GM23338 (cell line): ENCODE results near the gene FHAD1. TPM values are rescaled to one million over a fixed set of nuclear protein-coding genes. Genes with fewer than 3 reads are reported as not detected.

Experiments
- ATAC-seq: fragments of 200-7000 bp; cut with Tn5 transposase; 3 replicates; pipeline ENCODE4 v1.9.1; 2020
- DNase-seq: peaks from one replicate; pipeline ENCODE4 v3.0.0-alpha.2; 2015; ENCODE audit warnings: low spot score
- H2AFZ ChIP-seq: fragments of 200-600 bp; sonication (generic); 2 replicates; pipeline ENCODE4 v1.8.0; 2016; ENCODE audit warnings: antibody characterized with exemption, mild to moderate bottlenecking, moderate library complexity
- H3F3A ChIP-seq: fragments of 200-600 bp; sonication (generic); replicated peaks from 2 replicates; pipeline ENCODE4 v1.8.0; 2017; ENCODE audit warnings: antibody characterized with exemption, mixed run types, low read depth
- H3K27ac ChIP-seq: fragments of 200-600 bp; sonication (generic); 2 replicates; pipeline ENCODE4 v1.6.1; 2016; ENCODE audit warnings: low read depth
- H3K27me3 ChIP-seq: fragments of 200-600 bp; sonication (generic); 2 replicates; pipeline ENCODE4 v1.8.0; 2016; ENCODE audit warnings: mild to moderate bottlenecking, mixed run types, moderate library complexity; ENCODE audit not compliant: insufficient read depth
- H3K36me3 ChIP-seq: fragments of 200-600 bp; sonication (generic); 2 replicates; pipeline ENCODE4 v1.8.0; 2016; ENCODE audit warnings: mild to moderate bottlenecking; ENCODE audit not compliant: insufficient read depth
- H3K4me1 ChIP-seq: fragments of 200-600 bp; sonication (generic); 2 replicates; pipeline ENCODE4 v1.8.0; 2016; ENCODE audit warnings: mild to moderate bottlenecking, moderate library complexity; ENCODE audit not compliant: insufficient read depth
- H3K4me2 ChIP-seq: fragments of 200-600 bp; sonication (generic); 2 replicates; pipeline ENCODE4 v1.7.1; 2017; ENCODE audit warnings: mixed run types
- H3K4me3 ChIP-seq: fragments of 200-600 bp; sonication (generic); 2 replicates; pipeline ENCODE4 v1.6.1; 2016; ENCODE audit warnings: mixed run types
- H3K79me2 ChIP-seq: fragments of 200-600 bp; sonication (generic); replicated peaks from 2 replicates; pipeline ENCODE4 v1.8.0; 2017; ENCODE audit warnings: mild to moderate bottlenecking; ENCODE audit not compliant: insufficient read depth
- H3K9me2 ChIP-seq: fragments of 200-600 bp; sonication (generic); 2 replicates; pipeline ENCODE4 v1.8.0; 2017; ENCODE audit not compliant: insufficient read depth
- H4K20me1 ChIP-seq: fragments of 200-600 bp; sonication (generic); replicated peaks from 2 replicates; pipeline ENCODE4 v1.8.0; 2017; ENCODE audit warnings: mild to moderate bottlenecking; ENCODE audit not compliant: insufficient read depth
- H3K27ac Mint-ChIP-seq: 2 replicates; pipeline ENCODE4 v1.8.0; 2020; ENCODE audit warnings: inconsistent platforms, mild to moderate bottlenecking, moderate library complexity, mixed read lengths
- H3K27me3 Mint-ChIP-seq: 3 replicates; pipeline ENCODE4 v1.8.0; 2022; ENCODE audit warnings: low read depth, mild to moderate bottlenecking, moderate library complexity, mixed read lengths, inconsistent platforms; ENCODE audit not compliant: insufficient read depth, poor library complexity
- H3K36me3 Mint-ChIP-seq: 3 replicates; pipeline ENCODE4 v1.8.0; 2021; ENCODE audit warnings: low read depth, mild to moderate bottlenecking, inconsistent platforms, moderate library complexity, mixed read lengths
- H3K4me1 Mint-ChIP-seq: 3 replicates; pipeline ENCODE4 v1.8.0; 2020; ENCODE audit warnings: mild to moderate bottlenecking, inconsistent platforms, mixed read lengths
- H3K4me3 Mint-ChIP-seq: 3 replicates; pipeline ENCODE4 v1.8.0; 2021; ENCODE audit warnings: moderate library complexity, mild to moderate bottlenecking, inconsistent platforms, mixed read lengths
- H3K9me3 Mint-ChIP-seq: 3 replicates; pipeline ENCODE4 v1.8.0; 2020; ENCODE audit warnings: moderate library complexity, mild to moderate bottlenecking, inconsistent platforms, mixed read lengths
- POLR2AphosphoS5 ChIP-seq: IDR thresholded peaks from 2 replicates; pipeline ENCODE4 v1.6.1; 2016; ENCODE audit warnings: antibody characterized with exemption, low read depth
- polyA plus RNA-seq: library from polyadenylated mRNA; unstranded; fragments of >200 nt; fragmentation: Nextera tagmentation; extraction: Ambion mirVana; gene quantifications from 2 replicates; pipeline ENCODE4 v1.2.1, GENCODE V29; 2016
- total RNA-seq: library from RNA; depleted of rRNA; stranded (reverse); fragments of >200 nt; shearing (Covaris generic); gene quantifications from 2 replicates; pipeline ENCODE4 v1.2.3, GENCODE V29; 2014
- TF ChIP-seq, protein P1 (sequence below): IDR thresholded peaks from one replicate; pipeline ENCODE4 v1.6.1; 2018; ENCODE audit warnings: antibody characterized with exemption; ENCODE audit not compliant: unreplicated experiment
- TF ChIP-seq, protein P2 (sequence below): fragments of 250-450 bp; sonication (Bioruptor Pico); IDR thresholded peaks from 2 replicates; pipeline ENCODE4 v1.5.0; 2020; ENCODE audit warnings: mild to moderate bottlenecking, moderate library complexity

Gene FHAD1
- total and polyA plus RNA-seq, 2 experiments from 2014 or later, result 1.8 to 3.3 TPM

DNA sequence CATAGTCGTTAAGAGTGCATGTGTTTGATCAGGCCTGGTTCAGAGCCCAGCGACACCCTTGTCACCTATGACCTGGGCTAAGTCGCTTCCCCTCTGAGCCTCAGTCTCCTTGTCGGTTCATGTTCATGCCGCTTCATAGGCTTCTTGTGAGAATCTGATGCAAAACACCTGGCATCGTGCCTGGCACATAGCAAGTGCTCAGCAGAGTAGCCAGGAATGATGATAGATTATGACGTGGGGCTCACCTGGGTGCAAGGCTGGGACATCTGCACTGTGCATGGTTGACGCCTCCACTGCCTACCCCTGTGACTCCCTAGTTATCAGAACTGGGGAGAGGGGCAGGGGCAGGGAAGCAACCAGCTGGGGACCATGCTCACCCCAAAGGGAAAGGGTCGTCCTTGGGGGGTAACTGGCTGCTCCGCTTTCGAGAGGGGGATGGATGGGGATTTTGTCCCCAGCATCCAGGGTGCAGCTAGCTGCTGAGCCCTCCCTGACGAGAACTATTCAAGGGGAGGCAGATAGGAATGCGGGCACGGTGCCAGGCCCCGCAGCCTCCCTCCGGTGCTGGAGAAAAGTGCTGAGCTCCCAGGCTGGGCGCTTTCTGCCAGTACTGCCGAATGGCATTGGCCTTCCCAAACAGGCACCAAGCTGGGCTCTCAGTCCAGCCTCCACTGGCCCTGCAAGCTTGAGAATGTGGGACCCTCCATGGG is 171.9 kb downstream of the FHAD1 start:
- Histone ChIP-seq H2AFZ (no peak overlapping the region), H3F3A (no peaks in the 10 kb centered on the region), H3K9me2 (no peaks in the 10 kb centered on the region), H3K4me3 (no peak overlapping the region), H3K79me2 (no peaks in the 10 kb centered on the region), H3K27me3 (no peaks in the 10 kb centered on the region), H3K4me2 (no peak overlapping the region), H4K20me1 (no peaks in the 10 kb centered on the region; the same call in 1 of the 2 replicates), H3K4me1 (no peaks in the 10 kb centered on the region), H3K36me3 (no peaks in the 10 kb centered on the region), H3K27ac (no peak overlapping the region)
- Mint-ChIP-seq H3K4me3 (no peak overlapping the region), H3K27ac (no peak overlapping the region), H3K4me1 (peaks cover 6% of the 10 kb centered on the region), H3K27me3 (peaks cover 7% of the 10 kb centered on the region), H3K36me3 (peaks cover 5% of the 10 kb centered on the region; the same call in 2 of the 3 replicates), H3K9me3 (peaks cover 8% of the 10 kb centered on the region; the same call in 2 of the 3 replicates)
- DNase-seq, result no peak
- no peak for TF ChIP-seq POLR2AphosphoS5
- TF ChIP-seq, protein P1, sequence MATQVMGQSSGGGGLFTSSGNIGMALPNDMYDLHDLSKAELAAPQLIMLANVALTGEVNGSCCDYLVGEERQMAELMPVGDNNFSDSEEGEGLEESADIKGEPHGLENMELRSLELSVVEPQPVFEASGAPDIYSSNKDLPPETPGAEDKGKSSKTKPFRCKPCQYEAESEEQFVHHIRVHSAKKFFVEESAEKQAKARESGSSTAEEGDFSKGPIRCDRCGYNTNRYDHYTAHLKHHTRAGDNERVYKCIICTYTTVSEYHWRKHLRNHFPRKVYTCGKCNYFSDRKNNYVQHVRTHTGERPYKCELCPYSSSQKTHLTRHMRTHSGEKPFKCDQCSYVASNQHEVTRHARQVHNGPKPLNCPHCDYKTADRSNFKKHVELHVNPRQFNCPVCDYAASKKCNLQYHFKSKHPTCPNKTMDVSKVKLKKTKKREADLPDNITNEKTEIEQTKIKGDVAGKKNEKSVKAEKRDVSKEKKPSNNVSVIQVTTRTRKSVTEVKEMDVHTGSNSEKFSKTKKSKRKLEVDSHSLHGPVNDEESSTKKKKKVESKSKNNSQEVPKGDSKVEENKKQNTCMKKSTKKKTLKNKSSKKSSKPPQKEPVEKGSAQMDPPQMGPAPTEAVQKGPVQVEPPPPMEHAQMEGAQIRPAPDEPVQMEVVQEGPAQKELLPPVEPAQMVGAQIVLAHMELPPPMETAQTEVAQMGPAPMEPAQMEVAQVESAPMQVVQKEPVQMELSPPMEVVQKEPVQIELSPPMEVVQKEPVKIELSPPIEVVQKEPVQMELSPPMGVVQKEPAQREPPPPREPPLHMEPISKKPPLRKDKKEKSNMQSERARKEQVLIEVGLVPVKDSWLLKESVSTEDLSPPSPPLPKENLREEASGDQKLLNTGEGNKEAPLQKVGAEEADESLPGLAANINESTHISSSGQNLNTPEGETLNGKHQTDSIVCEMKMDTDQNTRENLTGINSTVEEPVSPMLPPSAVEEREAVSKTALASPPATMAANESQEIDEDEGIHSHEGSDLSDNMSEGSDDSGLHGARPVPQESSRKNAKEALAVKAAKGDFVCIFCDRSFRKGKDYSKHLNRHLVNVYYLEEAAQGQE, result no peak
- TF ChIP-seq, protein P2, sequence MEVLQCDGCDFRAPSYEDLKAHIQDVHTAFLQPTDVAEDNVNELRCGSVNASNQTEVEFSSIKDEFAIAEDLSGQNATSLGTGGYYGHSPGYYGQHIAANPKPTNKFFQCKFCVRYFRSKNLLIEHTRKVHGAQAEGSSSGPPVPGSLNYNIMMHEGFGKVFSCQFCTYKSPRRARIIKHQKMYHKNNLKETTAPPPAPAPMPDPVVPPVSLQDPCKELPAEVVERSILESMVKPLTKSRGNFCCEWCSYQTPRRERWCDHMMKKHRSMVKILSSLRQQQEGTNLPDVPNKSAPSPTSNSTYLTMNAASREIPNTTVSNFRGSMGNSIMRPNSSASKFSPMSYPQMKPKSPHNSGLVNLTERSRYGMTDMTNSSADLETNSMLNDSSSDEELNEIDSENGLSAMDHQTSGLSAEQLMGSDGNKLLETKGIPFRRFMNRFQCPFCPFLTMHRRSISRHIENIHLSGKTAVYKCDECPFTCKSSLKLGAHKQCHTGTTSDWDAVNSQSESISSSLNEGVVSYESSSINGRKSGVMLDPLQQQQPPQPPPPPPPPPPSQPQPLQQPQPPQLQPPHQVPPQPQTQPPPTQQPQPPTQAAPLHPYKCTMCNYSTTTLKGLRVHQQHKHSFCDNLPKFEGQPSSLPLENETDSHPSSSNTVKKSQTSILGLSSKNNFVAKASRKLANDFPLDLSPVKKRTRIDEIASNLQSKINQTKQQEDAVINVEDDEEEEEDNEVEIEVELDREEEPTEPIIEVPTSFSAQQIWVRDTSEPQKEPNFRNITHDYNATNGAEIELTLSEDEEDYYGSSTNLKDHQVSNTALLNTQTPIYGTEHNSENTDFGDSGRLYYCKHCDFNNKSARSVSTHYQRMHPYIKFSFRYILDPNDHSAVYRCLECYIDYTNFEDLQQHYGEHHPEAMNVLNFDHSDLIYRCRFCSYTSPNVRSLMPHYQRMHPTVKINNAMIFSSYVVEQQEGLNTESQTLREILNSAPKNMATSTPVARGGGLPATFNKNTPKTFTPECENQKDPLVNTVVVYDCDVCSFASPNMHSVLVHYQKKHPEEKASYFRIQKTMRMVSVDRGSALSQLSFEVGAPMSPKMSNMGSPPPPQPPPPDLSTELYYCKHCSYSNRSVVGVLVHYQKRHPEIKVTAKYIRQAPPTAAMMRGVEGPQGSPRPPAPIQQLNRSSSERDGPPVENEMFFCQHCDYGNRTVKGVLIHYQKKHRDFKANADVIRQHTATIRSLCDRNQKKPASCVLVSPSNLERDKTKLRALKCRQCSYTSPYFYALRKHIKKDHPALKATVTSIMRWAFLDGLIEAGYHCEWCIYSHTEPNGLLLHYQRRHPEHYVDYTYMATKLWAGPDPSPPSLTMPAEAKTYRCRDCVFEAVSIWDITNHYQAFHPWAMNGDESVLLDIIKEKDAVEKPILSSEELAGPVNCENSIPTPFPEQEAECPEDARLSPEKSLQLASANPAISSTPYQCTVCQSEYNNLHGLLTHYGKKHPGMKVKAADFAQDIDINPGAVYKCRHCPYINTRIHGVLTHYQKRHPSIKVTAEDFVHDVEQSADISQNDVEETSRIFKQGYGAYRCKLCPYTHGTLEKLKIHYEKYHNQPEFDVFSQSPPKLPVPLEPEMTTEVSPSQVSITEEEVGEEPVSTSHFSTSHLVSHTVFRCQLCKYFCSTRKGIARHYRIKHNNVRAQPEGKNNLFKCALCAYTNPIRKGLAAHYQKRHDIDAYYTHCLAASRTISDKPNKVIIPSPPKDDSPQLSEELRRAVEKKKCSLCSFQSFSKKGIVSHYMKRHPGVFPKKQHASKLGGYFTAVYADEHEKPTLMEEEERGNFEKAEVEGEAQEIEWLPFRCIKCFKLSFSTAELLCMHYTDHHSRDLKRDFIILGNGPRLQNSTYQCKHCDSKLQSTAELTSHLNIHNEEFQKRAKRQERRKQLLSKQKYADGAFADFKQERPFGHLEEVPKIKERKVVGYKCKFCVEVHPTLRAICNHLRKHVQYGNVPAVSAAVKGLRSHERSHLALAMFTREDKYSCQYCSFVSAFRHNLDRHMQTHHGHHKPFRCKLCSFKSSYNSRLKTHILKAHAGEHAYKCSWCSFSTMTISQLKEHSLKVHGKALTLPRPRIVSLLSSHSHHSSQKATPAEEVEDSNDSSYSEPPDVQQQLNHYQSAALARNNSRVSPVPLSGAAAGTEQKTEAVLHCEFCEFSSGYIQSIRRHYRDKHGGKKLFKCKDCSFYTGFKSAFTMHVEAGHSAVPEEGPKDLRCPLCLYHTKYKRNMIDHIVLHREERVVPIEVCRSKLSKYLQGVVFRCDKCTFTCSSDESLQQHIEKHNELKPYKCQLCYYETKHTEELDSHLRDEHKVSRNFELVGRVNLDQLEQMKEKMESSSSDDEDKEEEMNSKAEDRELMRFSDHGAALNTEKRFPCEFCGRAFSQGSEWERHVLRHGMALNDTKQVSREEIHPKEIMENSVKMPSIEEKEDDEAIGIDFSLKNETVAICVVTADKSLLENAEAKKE (CRISPR knock-in tag), result no peak
- no peak for ATAC-seq
